ENCODE measurements around the gene AOAH. TPM values are rescaled to one million over a fixed set of nuclear protein-coding genes. Genes with fewer than 3 reads are reported as not detected.
"Not testable (repeated sequence)": the region's sequence is repeated elsewhere in the genome, so short reads cannot be mapped to it uniquely, and the experiment has no call there.

The AOAH gene
- total and polyA plus RNA-seq, 4 experiments from 2014 or later: 1.5 to 5.4 (median 4.2) TPM

- intact Hi-C loops (cut with micrococcal nuclease): no loop called here
- Mint-ChIP-seq H3K36me3 (no peaks in the 10 kb centered on the region), H3K9me3 (no peaks in the 10 kb centered on the region), H3K4me3 (no peak overlapping the region), H3K4me1 (no peaks in the 10 kb centered on the region), H3K27ac (no peak overlapping the region), H3K27me3 (peaks cover 3 to 15% of the 10 kb centered on the region in 2 donors)
- Histone ChIP-seq H3K36me3 (ENCODE audit: insufficient read depth, low read length) (no peaks in the 10 kb centered on the region), H3K4me1 (ENCODE audit: insufficient read depth, low read length) (no peaks in the 10 kb centered on the region), H3K4me3 (ENCODE audit: low read length in 2 of 2) (no peak overlapping the region), H3K27ac (ENCODE audit: low read depth, low read length) (no peak overlapping the region), H3K27me3 (ENCODE audit: insufficient read depth, low read length) (no peaks in the 10 kb centered on the region), H3K9me3 (ENCODE audit: control insufficient read depth in 1 of 2, low read length in 2 of 2) (no peaks in the 10 kb centered on the region)
- ChIA-PET CTCF (ENCODE audit: partially characterized antibody) (interaction anchor here (0.8 to 1.3 kb wide), 2 partner anchors 175 to 685 kb away, joined by 3 read pairs; no protein-coding TSS in a partner anchor), POLR2A (ENCODE audit: partially characterized antibody) (no interaction called here)
- no peak for DNase-seq
Observed at GRCh38 chr7:36496576-36496975, 227.7 kb downstream of the AOAH start.

- ChIA-PET POLR2A (ENCODE audit: partially characterized antibody) (interaction anchor here (0.5 kb wide), 1 partner anchor 171 kb away, joined by 3 read pairs; no protein-coding TSS in a partner anchor), CTCF (ENCODE audit: partially characterized antibody) (interaction anchor here (1.0 to 11.7 kb wide), 4 partner anchors 50 to 707 kb away, joined by 3 to 214 read pairs (median 146); no protein-coding TSS in a partner anchor)
- Histone ChIP-seq H3K9me3 (ENCODE audit: control insufficient read depth in 1 of 2, low read length in 2 of 2) (no peaks in the 10 kb centered on the region), H3K27me3 (ENCODE audit: insufficient read depth, low read length) (no peaks in the 10 kb centered on the region), H3K4me1 (ENCODE audit: insufficient read depth, low read length) (no peaks in the 10 kb centered on the region), H3K27ac (ENCODE audit: low read depth, low read length) (no peak overlapping the region), H3K4me3 (ENCODE audit: low read length in 2 of 2) (no peak overlapping the region), H3K36me3 (ENCODE audit: insufficient read depth, low read length) (no peaks in the 10 kb centered on the region)
- no peak overlapping the region for H3K27ac Mint-ChIP-seq
- H3K36me3 Mint-ChIP-seq: no peaks in the 10 kb centered on the region
- H3K4me1 Mint-ChIP-seq: peaks cover 0 to 2% (median 0%) of the 10 kb centered on the region in 4 donors
- intact Hi-C loops (cut with micrococcal nuclease): no loop called here
- H3K9me3 Mint-ChIP-seq: peaks cover 0 to 3% (median 0%) of the 10 kb centered on the region in 8 donors
- DNase-seq: no peak
- H3K4me3 Mint-ChIP-seq: no peak overlapping the region
- H3K27me3 Mint-ChIP-seq: peaks cover 0 to 8% of the 10 kb centered on the region in 2 donors
Observed at GRCh38 chr7:36491317-36491716, 233.0 kb downstream of the AOAH start.

- ChIA-PET POLR2A (ENCODE audit: partially characterized antibody) (interaction anchor here (3.4 kb wide), 1 partner anchor 180 kb away, joined by 22 read pairs; no protein-coding TSS in a partner anchor), CTCF (ENCODE audit: partially characterized antibody) (interaction anchor here (0.9 to 11.7 kb wide), 7 partner anchors 9 to 708 kb away, joined by 3 to 214 read pairs (median 21); no protein-coding TSS in a partner anchor)
Observed at GRCh38 chr7:36490419-36490830, 233.9 kb downstream of the AOAH start.

GRCh38 chr7:36488672-36489071, 235.6 kb downstream of the AOAH start:
- not testable (repeated sequence) for H3K27me3 Mint-ChIP-seq; H3K9me3 ChIP-seq (ENCODE audit: control insufficient read depth in 1 of 2, low read length in 2 of 2); H3K27me3 ChIP-seq (ENCODE audit: insufficient read depth, low read length); H3K36me3 Mint-ChIP-seq; H3K4me1 ChIP-seq (ENCODE audit: insufficient read depth, low read length); H3K4me3 Mint-ChIP-seq; H3K27ac Mint-ChIP-seq; H3K4me3 ChIP-seq (ENCODE audit: low read length in 2 of 2); H3K4me1 Mint-ChIP-seq; H3K27ac ChIP-seq (ENCODE audit: low read depth, low read length); H3K9me3 Mint-ChIP-seq; H3K36me3 ChIP-seq (ENCODE audit: insufficient read depth, low read length); DNase-seq
- POLR2A ChIA-PET (ENCODE audit: partially characterized antibody): interaction anchor here (3.4 kb wide), 1 partner anchor 182 kb away, joined by 22 read pairs; no protein-coding TSS in a partner anchor
- intact Hi-C loops (cut with micrococcal nuclease): loop anchor here (5.0 kb wide), 3 partner anchors 121 to 864 kb away; a partner anchor contains a TSS
- CTCF ChIA-PET (ENCODE audit: partially characterized antibody): interaction anchor here (0.9 to 11.7 kb wide), 13 partner anchors 18 to 710 kb away, joined by 3 to 214 read pairs (median 6); no protein-coding TSS in a partner anchor

More at GRCh38 chr7:36490419-36490830, 233.9 kb downstream of the AOAH start:
- H3K36me3 ChIP-seq (ENCODE audit: insufficient read depth, low read length): no peaks in the 10 kb centered on the region
- intact Hi-C loops (cut with micrococcal nuclease): no loop called here
- no peak overlapping the region for H3K4me3 ChIP-seq (ENCODE audit: low read length in 2 of 2)
- H3K27ac ChIP-seq (ENCODE audit: low read depth, low read length): no peak overlapping the region
- H3K9me3 Mint-ChIP-seq: peaks cover 0 to 4% (median 0%) of the 10 kb centered on the region in 8 donors
- no peaks in the 10 kb centered on the region for H3K4me1 ChIP-seq (ENCODE audit: insufficient read depth, low read length)
- no peaks in the 10 kb centered on the region for H3K27me3 ChIP-seq (ENCODE audit: insufficient read depth, low read length)
- peaks cover 0 to 4% of the 10 kb centered on the region in 2 donors for H3K27me3 Mint-ChIP-seq
- no peaks in the 10 kb centered on the region for H3K9me3 ChIP-seq (ENCODE audit: control insufficient read depth in 1 of 2, low read length in 2 of 2)
- no peaks in the 10 kb centered on the region for H3K36me3 Mint-ChIP-seq
- no peak overlapping the region for H3K27ac Mint-ChIP-seq
- no peak overlapping the region for H3K4me3 Mint-ChIP-seq
- H3K4me1 Mint-ChIP-seq: peaks cover 0 to 2% (median 0%) of the 10 kb centered on the region in 4 donors
- no peak for DNase-seq

GRCh38 chr7:36487756-36488336, 236.4 kb downstream of the AOAH start:
- no peak overlapping the region for H3K4me3 Mint-ChIP-seq
- Histone ChIP-seq H3K9me3 (ENCODE audit: control insufficient read depth in 1 of 2, low read length in 2 of 2) (no peaks in the 10 kb centered on the region), H3K4me3 (ENCODE audit: low read length in 2 of 2) (no peak overlapping the region), H3K27ac (ENCODE audit: low read depth, low read length) (no peak overlapping the region), H3K27me3 (ENCODE audit: insufficient read depth, low read length) (no peaks in the 10 kb centered on the region), H3K4me1 (ENCODE audit: insufficient read depth, low read length) (no peaks in the 10 kb centered on the region), H3K36me3 (ENCODE audit: insufficient read depth, low read length) (no peaks in the 10 kb centered on the region)
- H3K36me3 Mint-ChIP-seq: no peaks in the 10 kb centered on the region
- CTCF ChIA-PET (ENCODE audit: partially characterized antibody): interaction anchor here (0.7 to 11.7 kb wide), 37 partner anchors 10 to 1019 kb away, joined by 3 to 214 read pairs (median 3); partner anchors contain the start of gene AOAH
- peaks cover 0 to 2% (median 0%) of the 10 kb centered on the region in 4 donors for H3K4me1 Mint-ChIP-seq
- DNase-seq: peak; percentile 43 to 61 (median 59)
- peaks cover 0 to 1% of the 10 kb centered on the region in 2 donors for H3K27me3 Mint-ChIP-seq
- H3K9me3 Mint-ChIP-seq: peaks cover 0 to 4% (median 0%) of the 10 kb centered on the region in 8 donors
- H3K27ac Mint-ChIP-seq: no peak overlapping the region
- POLR2A ChIA-PET (ENCODE audit: partially characterized antibody): interaction anchor here (0.7 to 3.4 kb wide), 6 partner anchors 152 to 712 kb away, joined by 3 to 22 read pairs (median 3); no protein-coding TSS in a partner anchor
- intact Hi-C loops (cut with micrococcal nuclease): loop anchor here (1.0 to 5.0 kb wide), 6 partner anchors 121 to 864 kb away; a partner anchor contains a TSS

- Histone ChIP-seq H3K27ac (ENCODE audit: low read depth, low read length) (no peak overlapping the region), H3K9me3 (ENCODE audit: control insufficient read depth in 1 of 2, low read length in 2 of 2) (no peaks in the 10 kb centered on the region), H3K36me3 (ENCODE audit: insufficient read depth, low read length) (no peaks in the 10 kb centered on the region), H3K27me3 (ENCODE audit: insufficient read depth, low read length) (no peaks in the 10 kb centered on the region), H3K4me3 (ENCODE audit: low read length in 2 of 2) (no peak overlapping the region), H3K4me1 (ENCODE audit: insufficient read depth, low read length) (no peaks in the 10 kb centered on the region)
- intact Hi-C loops (cut with micrococcal nuclease): loop anchor here (5.0 kb wide), 3 partner anchors 119 to 866 kb away; a partner anchor contains a TSS
- peaks cover 0 to 1% of the 10 kb centered on the region in 2 donors for H3K27me3 Mint-ChIP-seq
- H3K36me3 Mint-ChIP-seq: peaks cover 0 to 2% of the 10 kb centered on the region in 2 donors
- H3K4me1 Mint-ChIP-seq: peaks cover 0 to 2% (median 0%) of the 10 kb centered on the region in 4 donors
- POLR2A ChIA-PET (ENCODE audit: partially characterized antibody): no interaction called here
- no peak for DNase-seq
- H3K9me3 Mint-ChIP-seq: peaks cover 0 to 4% (median 0%) of the 10 kb centered on the region in 8 donors
- CTCF ChIA-PET (ENCODE audit: partially characterized antibody): interaction anchor here (1.5 to 11.7 kb wide), 4 partner anchors 185 to 712 kb away, joined by 3 to 214 read pairs (median 146); no protein-coding TSS in a partner anchor
- H3K27ac Mint-ChIP-seq: no peak overlapping the region
- H3K4me3 Mint-ChIP-seq: no peak overlapping the region
Observed at GRCh38 chr7:36486336-36486735, 238.0 kb downstream of the AOAH start.

GRCh38 chr7:36484265-36484664, 240.0 kb downstream of the AOAH start:
- intact Hi-C loops (cut with micrococcal nuclease): no loop called here
- Histone ChIP-seq H3K27me3 (ENCODE audit: insufficient read depth, low read length) (no peaks in the 10 kb centered on the region), H3K9me3 (ENCODE audit: control insufficient read depth in 1 of 2, low read length in 2 of 2) (no peaks in the 10 kb centered on the region), H3K27ac (ENCODE audit: low read depth, low read length) (no peak overlapping the region), H3K36me3 (ENCODE audit: insufficient read depth, low read length) (no peaks in the 10 kb centered on the region), H3K4me1 (ENCODE audit: insufficient read depth, low read length) (no peaks in the 10 kb centered on the region), H3K4me3 (ENCODE audit: low read length in 2 of 2) (no peak overlapping the region)
- Mint-ChIP-seq H3K4me1 (peaks cover 0 to 3% (median 0%) of the 10 kb centered on the region in 4 donors), H3K9me3 (peaks cover 0 to 17% (median 0%) of the 10 kb centered on the region in 8 donors), H3K36me3 (peaks cover 0 to 2% of the 10 kb centered on the region in 2 donors), H3K4me3 (no peak overlapping the region), H3K27ac (no peak overlapping the region), H3K27me3 (peaks cover 0 to 1% of the 10 kb centered on the region in 2 donors)
- DNase-seq: no peak
- POLR2A ChIA-PET (ENCODE audit: partially characterized antibody): no interaction called here
- CTCF ChIA-PET (ENCODE audit: partially characterized antibody): interaction anchor here (1.1 to 11.7 kb wide), 3 partner anchors 187 to 716 kb away, joined by 3 to 207 read pairs (median 7); no protein-coding TSS in a partner anchor

Data from CD4-positive, alpha-beta memory T cell (primary cell).